GM12864 (cell line): Measurements from ENCODE around the gene FNTB.

Source experiments
- DNase-seq: peaks from one replicate; pipeline ENCODE4 v3.0.0-alpha.2; 2011; ENCODE audit warnings: low read depth
- H3K4me3 ChIP-seq: 2 replicates; pipeline ENCODE4 v1.5.1; 2011; ENCODE audit warnings: mild to moderate bottlenecking, low read depth, low read length, control low read depth
- CTCF ChIP-seq: IDR thresholded peaks from 2 replicates; pipeline ENCODE4 v1.5.1; 2011; ENCODE audit warnings: low read depth, mild to moderate bottlenecking, moderate library complexity, low read length, control low read depth, inconsistent platforms; ENCODE audit errors: missing control alignments

Gene FNTB

GRCh38 chr14:65012353-65012752 is 25.7 kb downstream of the FNTB start:
- no peak for TF ChIP-seq CTCF
- no peak overlapping the region for H3K4me3 ChIP-seq

GRCh38 chr14:65015391-65015790 is 28.7 kb downstream of the FNTB start:
- no peak for TF ChIP-seq CTCF
- H3K4me3 ChIP-seq, result no peak overlapping the region
- DNase-seq, result no peak

More at GRCh38 chr14:65012353-65012752, 25.7 kb downstream of the FNTB start:
- no peak for DNase-seq

GRCh38 chr14:65016471-65016870 is 29.8 kb downstream of the FNTB start:
- no peak for DNase-seq
- TF ChIP-seq CTCF, result no peak
- H3K4me3 ChIP-seq, result no peak overlapping the region

- peak; percentile 39 for TF ChIP-seq CTCF
- no peak for DNase-seq
- no peak overlapping the region for H3K4me3 ChIP-seq
Observed at GRCh38 chr14:65019944-65020566, 33.4 kb downstream of the FNTB start.

GRCh38 chr14:65024957-65025356 is 38.3 kb downstream of the FNTB start:
- DNase-seq, result no peak
- TF ChIP-seq CTCF, result no peak
- no peak overlapping the region for H3K4me3 ChIP-seq

- no peak for DNase-seq
- TF ChIP-seq CTCF, result no peak
- no peak overlapping the region for H3K4me3 ChIP-seq
Observed at GRCh38 chr14:65025818-65026217, 39.1 kb downstream of the FNTB start.

GRCh38 chr14:65026526-65026925 is 39.8 kb downstream of the FNTB start:
- no peak overlapping the region for H3K4me3 ChIP-seq
- DNase-seq, result no peak
- no peak for TF ChIP-seq CTCF
